ENCODE results near the gene TRIM45. TPM values are rescaled to one million over a fixed set of nuclear protein-coding genes. Genes with fewer than 3 reads are reported as not detected.
"Not testable (repeated sequence)": the region's sequence is repeated elsewhere in the genome, so short reads cannot be mapped to it uniquely, and the experiment has no call there.

Gene TRIM45
- total RNA-seq, 3 donors from 2014 or later = 1.1 to 8.2 (median 6.6) TPM

DNA sequence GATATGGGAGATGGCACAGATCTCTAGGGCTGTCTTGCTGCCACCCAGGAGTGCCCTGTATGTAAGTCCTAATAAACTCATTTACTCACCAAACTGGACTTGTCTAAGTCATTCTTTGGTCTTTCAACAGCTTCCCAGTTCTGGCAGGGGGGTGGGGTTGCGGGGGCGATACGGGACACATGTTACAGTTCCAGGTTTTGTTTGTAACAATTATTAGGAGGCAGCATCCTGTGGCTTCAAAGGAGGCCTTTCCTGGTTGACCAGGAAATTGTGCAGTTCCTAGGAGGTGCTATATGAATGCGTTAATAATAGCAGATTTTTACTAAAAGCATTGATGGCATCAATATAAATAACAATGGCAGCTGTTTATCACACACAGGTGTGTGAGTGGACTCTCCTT lies 42.7 kb upstream of the TRIM45 start:
- Histone ChIP-seq H3K36me3 (no peaks in the 10 kb centered on the region), H3K9me3 (no peaks in the 10 kb centered on the region), H3K27me3 (no peaks in the 10 kb centered on the region), H3K4me1 (no peaks in the 10 kb centered on the region), H3K27ac (peak overlapping the region in 1 of 2 donors; percentile 8), H3K4me3 (no peak overlapping the region)
- intact Hi-C loops (cut with DNase I; ENCODE audit: low total_unique reads) = no loop called here
- TF ChIP-seq POLR2AphosphoS5 (IDR thresholded peaks at IDR 0.05) (no peak), POLR2A (IDR thresholded peaks at IDR 0.05) (no peak)
- TF ChIP-seq, protein P1, sequence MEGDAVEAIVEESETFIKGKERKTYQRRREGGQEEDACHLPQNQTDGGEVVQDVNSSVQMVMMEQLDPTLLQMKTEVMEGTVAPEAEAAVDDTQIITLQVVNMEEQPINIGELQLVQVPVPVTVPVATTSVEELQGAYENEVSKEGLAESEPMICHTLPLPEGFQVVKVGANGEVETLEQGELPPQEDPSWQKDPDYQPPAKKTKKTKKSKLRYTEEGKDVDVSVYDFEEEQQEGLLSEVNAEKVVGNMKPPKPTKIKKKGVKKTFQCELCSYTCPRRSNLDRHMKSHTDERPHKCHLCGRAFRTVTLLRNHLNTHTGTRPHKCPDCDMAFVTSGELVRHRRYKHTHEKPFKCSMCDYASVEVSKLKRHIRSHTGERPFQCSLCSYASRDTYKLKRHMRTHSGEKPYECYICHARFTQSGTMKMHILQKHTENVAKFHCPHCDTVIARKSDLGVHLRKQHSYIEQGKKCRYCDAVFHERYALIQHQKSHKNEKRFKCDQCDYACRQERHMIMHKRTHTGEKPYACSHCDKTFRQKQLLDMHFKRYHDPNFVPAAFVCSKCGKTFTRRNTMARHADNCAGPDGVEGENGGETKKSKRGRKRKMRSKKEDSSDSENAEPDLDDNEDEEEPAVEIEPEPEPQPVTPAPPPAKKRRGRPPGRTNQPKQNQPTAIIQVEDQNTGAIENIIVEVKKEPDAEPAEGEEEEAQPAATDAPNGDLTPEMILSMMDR (IDR thresholded peaks at IDR 0.05) = no peak
- DNase-seq (ENCODE audit: low spot score in 2 of 2) = no peak

DNA sequence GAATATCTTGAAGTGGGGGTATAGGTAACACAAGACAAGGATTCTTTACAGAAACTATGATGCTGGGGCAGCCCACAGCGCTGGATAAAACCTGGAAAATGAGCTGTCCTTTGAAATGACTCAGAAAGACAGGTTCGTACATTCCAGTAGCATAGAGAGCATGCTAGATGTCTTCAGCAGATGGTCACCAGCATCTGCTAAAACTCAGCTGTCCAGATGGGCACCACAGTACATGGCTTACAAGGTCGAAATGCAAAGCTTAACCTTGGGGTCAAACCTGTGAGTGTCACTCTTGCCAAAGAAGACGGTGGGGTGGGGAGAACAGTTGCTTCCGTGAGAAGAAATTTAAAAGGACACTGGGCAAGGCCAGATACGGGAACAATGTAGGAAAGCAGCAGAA lies 41.3 kb upstream of the TRIM45 start:
- Histone ChIP-seq H3K27me3 (no peaks in the 10 kb centered on the region), H3K36me3 (no peaks in the 10 kb centered on the region), H3K9me3 (no peaks in the 10 kb centered on the region), H3K4me1 (no peaks in the 10 kb centered on the region), H3K4me3 (no peak overlapping the region), H3K27ac (no peak overlapping the region)
- intact Hi-C loops (cut with DNase I; ENCODE audit: low total_unique reads) = no loop called here
- TF ChIP-seq POLR2AphosphoS5 (IDR thresholded peaks at IDR 0.05) = no peak
- TF ChIP-seq, protein P1 (IDR thresholded peaks at IDR 0.05) = no peak
- DNase-seq (ENCODE audit: low spot score in 2 of 2) = no peak

DNA sequence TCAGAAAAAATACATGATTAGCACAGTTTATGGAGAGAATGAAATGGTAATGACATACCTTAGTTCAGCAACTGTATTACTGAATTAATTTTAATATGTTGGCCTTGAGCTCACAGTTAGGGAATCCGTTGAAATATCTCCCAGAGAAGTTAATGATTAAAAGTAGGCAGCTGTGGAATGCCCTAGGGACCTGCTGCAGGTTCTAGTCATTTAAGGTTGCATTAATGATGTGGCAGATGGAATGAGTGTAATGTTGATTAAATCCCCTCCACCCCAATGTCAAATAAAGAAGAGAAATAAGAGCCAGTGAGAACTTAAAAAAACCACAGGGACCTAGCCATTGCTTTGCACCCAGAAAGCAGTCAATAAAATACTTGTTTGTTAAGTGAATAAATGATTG lies 40.3 kb upstream of the TRIM45 start:
- no peaks in the 10 kb centered on the region for H3K36me3 ChIP-seq
- no peaks in the 10 kb centered on the region for H3K9me3 ChIP-seq
- no peak for TF ChIP-seq POLR2A (IDR thresholded peaks at IDR 0.05)
- TF ChIP-seq POLR2AphosphoS5 (IDR thresholded peaks at IDR 0.05) = no peak
- TF ChIP-seq, protein P1 (IDR thresholded peaks at IDR 0.05) = no peak
- no peak overlapping the region for H3K4me3 ChIP-seq
- no peaks in the 10 kb centered on the region for H3K27me3 ChIP-seq
- no peak overlapping the region for H3K27ac ChIP-seq
- DNase-seq (ENCODE audit: low spot score in 2 of 2) = no peak
- H3K4me1 ChIP-seq = no peaks in the 10 kb centered on the region
- intact Hi-C loops (cut with DNase I; ENCODE audit: low total_unique reads) = no loop called here

DNA sequence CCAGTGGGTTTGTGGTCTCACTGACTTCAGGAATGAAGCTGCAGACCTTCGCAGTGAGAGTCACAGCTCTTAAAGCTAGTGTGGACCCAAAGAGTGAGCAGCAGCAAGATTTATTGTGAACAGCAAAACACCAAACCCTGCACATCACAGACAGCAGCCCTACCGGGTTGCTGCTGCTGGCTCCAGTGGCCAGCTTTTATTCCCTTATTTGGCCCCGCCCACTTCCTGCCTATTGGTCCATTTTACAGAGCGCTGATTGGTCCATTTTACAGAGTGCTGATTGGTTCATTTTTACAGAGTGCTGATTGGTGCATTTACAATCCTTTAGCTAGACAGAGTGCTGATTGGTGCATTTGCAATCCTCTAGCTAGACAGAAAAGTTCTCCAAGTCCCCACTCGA lies 29.8 kb upstream of the TRIM45 start:
- DNase-seq (ENCODE audit: low spot score in 2 of 2); H3K27me3 ChIP-seq; H3K27ac ChIP-seq; intact Hi-C loops (cut with DNase I; ENCODE audit: low total_unique reads); H3K4me1 ChIP-seq; H3K9me3 ChIP-seq; H3K36me3 ChIP-seq; H3K4me3 ChIP-seq: not testable (repeated sequence)

DNA sequence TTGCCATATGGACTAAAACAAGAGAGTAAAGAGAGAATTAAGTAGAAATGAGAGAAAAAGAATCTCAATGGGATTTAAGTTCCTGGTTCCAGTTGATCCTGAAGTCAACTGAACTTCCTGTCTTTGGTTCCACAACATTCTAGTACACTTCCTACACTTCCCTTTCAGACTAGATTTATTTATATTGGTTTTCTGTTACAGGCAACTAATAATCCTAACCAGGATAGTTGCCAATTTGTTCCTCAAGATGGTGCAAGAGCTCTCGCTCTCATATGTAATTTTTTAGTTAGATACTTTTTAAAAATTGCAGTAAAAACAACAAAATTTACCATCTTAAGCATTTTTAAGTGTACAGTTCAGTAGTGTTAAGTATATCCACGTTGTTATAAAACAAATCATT lies 28.8 kb upstream of the TRIM45 start:
- intact Hi-C loops (cut with DNase I; ENCODE audit: low total_unique reads) = no loop called here
- no peak for DNase-seq (ENCODE audit: low spot score in 2 of 2)
- Histone ChIP-seq H3K4me3 (no peak overlapping the region), H3K36me3 (no peaks in the 10 kb centered on the region), H3K9me3 (no peaks in the 10 kb centered on the region), H3K27me3 (no peaks in the 10 kb centered on the region), H3K4me1 (no peaks in the 10 kb centered on the region), H3K27ac (no peak overlapping the region)
- TF ChIP-seq POLR2A (IDR thresholded peaks at IDR 0.05) = no peak
- TF ChIP-seq, protein P1 (IDR thresholded peaks at IDR 0.05) = no peak
- no peak for TF ChIP-seq POLR2AphosphoS5 (IDR thresholded peaks at IDR 0.05)

Measured in breast epithelium (tissue), 4 donors.